ENCODE results near the gene LYAR.

LYAR gene

GRCh38 chr4:4317496-4318232 lies 27.7 kb upstream of the LYAR start:
- DNase-seq = no peak

- DNase-seq = no peak
These were observed 26.2 kb upstream of the LYAR start for GRCh38 chr4:4316150-4316495.

- DNase-seq = no peak
These were observed 25.7 kb upstream of the LYAR start for GRCh38 chr4:4315461-4316149.

GRCh38 chr4:4311193-4311592 lies 21.2 kb upstream of the LYAR start:
- no peak for DNase-seq

GRCh38 chr4:4308800-4309441 lies 19.0 kb upstream of the LYAR start:
- no peak for DNase-seq

- DNase-seq = no peak
These were observed 17.0 kb upstream of the LYAR start for GRCh38 chr4:4306920-4307319.

GRCh38 chr4:4302416-4302815 lies 12.5 kb upstream of the LYAR start:
- no peak for DNase-seq

GRCh38 chr4:4302001-4302400 lies 12.0 kb upstream of the LYAR start:
- no peak for DNase-seq

- DNase-seq = no peak
These were observed 9.1 kb upstream of the LYAR start for GRCh38 chr4:4299006-4299405.

GRCh38 chr4:4296283-4296846 lies 6.4 kb upstream of the LYAR start:
- no peak for DNase-seq

GRCh38 chr4:4293279-4293678 lies 3.3 kb upstream of the LYAR start:
- DNase-seq = no peak

- DNase-seq = peak in 1 of 51 donors; percentile 21
These were observed 385 bp downstream of the LYAR start for GRCh38 chr4:4289597-4289940.

GRCh38 chr4:4289055-4289454 lies 899 bp downstream of the LYAR start:
- DNase-seq = no peak

- no peak for DNase-seq
These were observed 1.9 kb downstream of the LYAR start for GRCh38 chr4:4288098-4288497.

GRCh38 chr4:4284827-4285618 lies 4.9 kb downstream of the LYAR start:
- DNase-seq = peak in 1 of 51 donors; percentile 32

GRCh38 chr4:4281787-4282186 lies 8.2 kb downstream of the LYAR start:
- DNase-seq = no peak

GRCh38 chr4:4277531-4277930 lies 12.4 kb downstream of the LYAR start:
- DNase-seq = no peak

- DNase-seq = no peak
These were observed 15.7 kb downstream of the LYAR start for GRCh38 chr4:4274226-4274625.

- DNase-seq = no peak
These were observed 18.0 kb downstream of the LYAR start for GRCh38 chr4:4271912-4272311.

- no peak for DNase-seq
These were observed 19.4 kb downstream of the LYAR start for GRCh38 chr4:4270529-4270928.

- no peak for DNase-seq
These were observed 20.1 kb downstream of the LYAR start for GRCh38 chr4:4269856-4270255.

GRCh38 chr4:4269331-4269731 lies 20.6 kb downstream of the LYAR start:
- no peak for DNase-seq

All from hypothalamus (tissue), 51 donors.